HFF-Myc (cell line): ENCODE data around the gene LRRTM4.

Experiments
- DNase-seq: peaks from one replicate; pipeline ENCODE4 v3.0.0-alpha.2; 2011; ENCODE audit warnings: low read depth; ENCODE audit errors: extremely low read depth
- H3K4me3 ChIP-seq: replicated peaks from 2 replicates; pipeline ENCODE4 v1.5.1; 2011; ENCODE audit warnings: low read depth, mild to moderate bottlenecking, control low read depth, low read length
- TF ChIP-seq, protein P1 (sequence below): IDR thresholded peaks from 2 replicates; pipeline ENCODE4 v1.5.1; 2012; ENCODE audit warnings: mild to moderate bottlenecking, low read depth, low read length, control low read depth; ENCODE audit errors: missing control alignments

LRRTM4 gene

GRCh38 chr2:77521931-77522470, at the start of gene LRRTM4:
LRRTM4 (minus strand) TSS chr2:77522376.
- TF ChIP-seq, protein P1, sequence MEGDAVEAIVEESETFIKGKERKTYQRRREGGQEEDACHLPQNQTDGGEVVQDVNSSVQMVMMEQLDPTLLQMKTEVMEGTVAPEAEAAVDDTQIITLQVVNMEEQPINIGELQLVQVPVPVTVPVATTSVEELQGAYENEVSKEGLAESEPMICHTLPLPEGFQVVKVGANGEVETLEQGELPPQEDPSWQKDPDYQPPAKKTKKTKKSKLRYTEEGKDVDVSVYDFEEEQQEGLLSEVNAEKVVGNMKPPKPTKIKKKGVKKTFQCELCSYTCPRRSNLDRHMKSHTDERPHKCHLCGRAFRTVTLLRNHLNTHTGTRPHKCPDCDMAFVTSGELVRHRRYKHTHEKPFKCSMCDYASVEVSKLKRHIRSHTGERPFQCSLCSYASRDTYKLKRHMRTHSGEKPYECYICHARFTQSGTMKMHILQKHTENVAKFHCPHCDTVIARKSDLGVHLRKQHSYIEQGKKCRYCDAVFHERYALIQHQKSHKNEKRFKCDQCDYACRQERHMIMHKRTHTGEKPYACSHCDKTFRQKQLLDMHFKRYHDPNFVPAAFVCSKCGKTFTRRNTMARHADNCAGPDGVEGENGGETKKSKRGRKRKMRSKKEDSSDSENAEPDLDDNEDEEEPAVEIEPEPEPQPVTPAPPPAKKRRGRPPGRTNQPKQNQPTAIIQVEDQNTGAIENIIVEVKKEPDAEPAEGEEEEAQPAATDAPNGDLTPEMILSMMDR = no peak
- DNase-seq = no peak
- H3K4me3 ChIP-seq = no peak within 1 kb of the TSS

- TF ChIP-seq, protein P1 = no peak
- DNase-seq = no peak
- H3K4me3 ChIP-seq = no peak overlapping the region
Measured at GRCh38 chr2:77571545-77571944, 49.4 kb upstream of the LRRTM4 start.

GRCh38 chr2:77567723-77568122, 45.5 kb upstream of the LRRTM4 start:
- DNase-seq = no peak
- TF ChIP-seq, protein P1 = no peak
- no peak overlapping the region for H3K4me3 ChIP-seq

GRCh38 chr2:77566582-77566981, 44.4 kb upstream of the LRRTM4 start:
- no peak overlapping the region for H3K4me3 ChIP-seq
- no peak for DNase-seq
- TF ChIP-seq, protein P1 = no peak

DNA sequence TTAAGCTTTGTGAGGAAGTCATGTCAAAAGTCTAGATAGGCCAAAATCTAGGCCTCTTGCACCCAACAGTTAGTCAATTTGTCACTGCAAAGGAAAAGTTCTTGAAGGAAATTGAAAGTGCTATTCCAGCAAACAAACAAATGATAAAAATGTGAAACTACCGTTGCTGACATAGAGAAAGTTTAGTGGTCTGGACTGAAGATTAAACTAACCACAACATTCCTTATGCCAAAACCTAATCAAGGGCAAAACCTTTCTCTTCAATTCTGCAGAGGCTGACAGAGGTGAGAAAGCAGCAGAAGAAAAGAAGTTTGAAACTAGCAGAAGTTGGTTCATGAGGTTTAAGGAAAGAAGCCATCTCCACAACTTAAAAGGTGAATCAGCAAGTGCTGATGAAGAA, 44.0 kb upstream of the LRRTM4 start:
- TF ChIP-seq, protein P1 = no peak
- H3K4me3 ChIP-seq = no peak overlapping the region
- DNase-seq = no peak

GRCh38 chr2:77552956-77553355, 30.8 kb upstream of the LRRTM4 start:
- TF ChIP-seq, protein P1 = no peak
- no peak overlapping the region for H3K4me3 ChIP-seq
- no peak for DNase-seq

DNA sequence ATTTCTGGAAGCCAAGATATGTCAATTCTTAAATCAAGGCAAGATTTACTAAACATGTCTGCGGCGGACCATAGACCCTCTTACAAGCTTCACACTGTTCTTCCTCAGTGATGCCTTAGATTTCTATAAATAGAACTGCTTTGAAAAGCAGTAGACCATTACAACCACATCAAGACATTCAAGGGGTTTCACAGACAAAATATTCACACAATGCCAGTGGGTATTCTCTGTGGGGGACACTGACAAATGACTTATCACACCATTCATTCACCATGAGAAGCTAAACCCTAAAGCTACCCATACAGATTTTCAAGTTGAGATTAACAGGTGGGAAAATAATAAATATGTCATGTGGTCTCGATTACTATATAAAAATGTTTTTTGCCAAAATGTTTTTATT, 15.9 kb upstream of the LRRTM4 start:
- TF ChIP-seq, protein P1 = no peak
- DNase-seq = no peak
- no peak overlapping the region for H3K4me3 ChIP-seq
